GM12864 (cell line): ENCODE results near the gene DRICH1.
"Not testable (repeated sequence)": the region's sequence is repeated elsewhere in the genome, so short reads cannot be mapped to it uniquely, and the experiment has no call there.

Experiments used
- DNase-seq: peaks from one replicate; pipeline ENCODE4 v3.0.0-alpha.2; 2011; ENCODE audit warnings: low read depth
- H3K4me3 ChIP-seq: 2 replicates; pipeline ENCODE4 v1.5.1; 2011; ENCODE audit warnings: mild to moderate bottlenecking, low read depth, low read length, control low read depth
- TF ChIP-seq, protein P1 (sequence below): IDR thresholded peaks from 2 replicates; pipeline ENCODE4 v1.5.1; 2011; ENCODE audit warnings: low read depth, mild to moderate bottlenecking, moderate library complexity, low read length, control low read depth, inconsistent platforms; ENCODE audit errors: missing control alignments

DRICH1 gene

GRCh38 chr22:23574877-23575276, 57.2 kb downstream of the DRICH1 start:
- TF ChIP-seq, protein P1, sequence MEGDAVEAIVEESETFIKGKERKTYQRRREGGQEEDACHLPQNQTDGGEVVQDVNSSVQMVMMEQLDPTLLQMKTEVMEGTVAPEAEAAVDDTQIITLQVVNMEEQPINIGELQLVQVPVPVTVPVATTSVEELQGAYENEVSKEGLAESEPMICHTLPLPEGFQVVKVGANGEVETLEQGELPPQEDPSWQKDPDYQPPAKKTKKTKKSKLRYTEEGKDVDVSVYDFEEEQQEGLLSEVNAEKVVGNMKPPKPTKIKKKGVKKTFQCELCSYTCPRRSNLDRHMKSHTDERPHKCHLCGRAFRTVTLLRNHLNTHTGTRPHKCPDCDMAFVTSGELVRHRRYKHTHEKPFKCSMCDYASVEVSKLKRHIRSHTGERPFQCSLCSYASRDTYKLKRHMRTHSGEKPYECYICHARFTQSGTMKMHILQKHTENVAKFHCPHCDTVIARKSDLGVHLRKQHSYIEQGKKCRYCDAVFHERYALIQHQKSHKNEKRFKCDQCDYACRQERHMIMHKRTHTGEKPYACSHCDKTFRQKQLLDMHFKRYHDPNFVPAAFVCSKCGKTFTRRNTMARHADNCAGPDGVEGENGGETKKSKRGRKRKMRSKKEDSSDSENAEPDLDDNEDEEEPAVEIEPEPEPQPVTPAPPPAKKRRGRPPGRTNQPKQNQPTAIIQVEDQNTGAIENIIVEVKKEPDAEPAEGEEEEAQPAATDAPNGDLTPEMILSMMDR, result no peak
- H3K4me3 ChIP-seq, result no peak overlapping the region
- DNase-seq, result no peak

- TF ChIP-seq, protein P1, result no peak
- DNase-seq, result no peak
- no peak overlapping the region for H3K4me3 ChIP-seq
These were observed 57.7 kb downstream of the DRICH1 start for GRCh38 chr22:23574371-23574811.

- H3K4me3 ChIP-seq, DNase-seq: not testable (repeated sequence)
These were observed 58.4 kb downstream of the DRICH1 start for GRCh38 chr22:23573701-23574235.

DNA sequence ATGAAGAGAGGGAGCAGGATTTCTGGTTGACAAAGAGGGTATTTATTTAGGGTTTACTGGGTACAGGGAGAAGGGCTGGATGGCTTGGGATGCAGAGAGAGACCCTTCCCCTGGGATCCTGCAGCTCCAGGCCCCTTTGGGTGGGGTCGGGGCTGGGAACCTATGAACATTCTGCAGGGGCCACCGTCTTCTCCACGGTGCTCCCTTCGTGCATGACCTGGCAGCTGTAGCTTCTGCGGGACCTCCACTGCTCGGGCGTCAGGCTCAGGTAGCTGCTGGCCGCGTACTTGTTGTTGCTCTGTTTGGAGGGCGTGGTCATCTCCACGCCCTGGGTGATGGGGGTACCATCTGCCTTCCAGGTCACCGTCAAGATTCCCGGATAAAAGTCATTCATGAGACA, 59.0 kb downstream of the DRICH1 start:
- not testable (repeated sequence) for DNase-seq

DNA sequence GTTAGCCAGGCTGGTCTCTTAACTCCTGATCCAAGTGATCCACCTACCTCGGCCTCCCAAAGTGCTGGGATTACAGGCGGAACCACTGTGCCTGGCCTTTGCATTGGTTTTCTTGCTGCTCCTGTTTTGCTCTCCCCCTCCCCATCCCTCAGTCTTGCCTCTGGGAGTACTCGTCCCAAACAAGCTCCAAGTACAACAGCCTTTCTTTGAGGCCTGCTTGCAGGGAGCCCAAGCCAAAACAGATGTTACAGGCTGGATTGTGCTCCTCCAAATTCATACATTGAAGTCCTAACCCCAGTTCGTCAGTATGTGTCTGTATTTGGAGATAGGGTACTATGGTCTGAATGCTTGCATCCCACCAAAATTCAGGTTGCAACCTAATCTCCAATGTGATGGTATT, 60.6 kb downstream of the DRICH1 start:
- no peak overlapping the region for H3K4me3 ChIP-seq
- DNase-seq, result no peak
- TF ChIP-seq, protein P1, result no peak

More for the DNA sequence above, 59.0 kb downstream of the DRICH1 start:
- H3K4me3 ChIP-seq, result not testable (repeated sequence)

GRCh38 chr22:23570681-23571080, 61.4 kb downstream of the DRICH1 start:
- no peak for DNase-seq
- TF ChIP-seq, protein P1, result no peak

GRCh38 chr22:23569716-23570115, 62.4 kb downstream of the DRICH1 start:
- no peak overlapping the region for H3K4me3 ChIP-seq
- TF ChIP-seq, protein P1, result no peak
- DNase-seq, result no peak

More at GRCh38 chr22:23570681-23571080, 61.4 kb downstream of the DRICH1 start:
- H3K4me3 ChIP-seq, result no peak overlapping the region

GRCh38 chr22:23569291-23569690, 62.8 kb downstream of the DRICH1 start:
- no peak overlapping the region for H3K4me3 ChIP-seq
- no peak for DNase-seq
- TF ChIP-seq, protein P1, result no peak
